Right lobe of liver (tissue), 6 donors: ENCODE measurements around the gene ALDOB. TPM values are rescaled to one million over a fixed set of nuclear protein-coding genes. Genes with fewer than 3 reads are reported as not detected.
A peak's percentile ranks its signal among the peaks of the same experiment; 100 is the strongest.

Source experiments
- ATAC-seq, 4 donors: fragments of 200-7000 bp; cut with Tn5 transposase; one replicate each; pipeline ENCODE4 v1.9.1; 2020; ENCODE audit warnings: mild to moderate bottlenecking in 4 of 4, moderate library complexity in 4 of 4
- DNase-seq, 3 donors: peaks; one replicate each; pipeline ENCODE4 v3.0.0-alpha.2; 2020
- H3K27ac ChIP-seq, 3 donors: fragments of 200-600 bp; one replicate each; pipeline ENCODE4 v1.8.0; 2022
- H3K27me3 ChIP-seq, 2 donors: fragments of 200-600 bp; one replicate each; pipeline ENCODE4 v1.8.0; 2022
- H3K36me3 ChIP-seq, 4 donors: fragments of 200-600 bp; sonication (generic) in 1 of 4; one replicate each; pipeline versions ENCODE4 v1.5.1 to v1.8.0; 2017 to 2022; ENCODE audit warnings: control low read depth in 1 of 4
- H3K4me1 ChIP-seq, 4 donors: fragments of 200-600 bp; sonication (generic) in 1 of 4; one replicate each; pipeline versions ENCODE4 v1.5.1 to v1.8.0; 2017 to 2022; ENCODE audit warnings: control low read depth in 1 of 4
- H3K4me3 ChIP-seq, 3 donors: fragments of 200-600 bp; one replicate each; pipeline ENCODE4 v1.8.0; 2022
- H3K9me3 ChIP-seq, 4 donors: fragments of 200-600 bp; sonication (generic) in 1 of 4; one replicate each; pipeline versions ENCODE4 v1.5.1 to v1.8.0; 2017 to 2022; ENCODE audit warnings: control low read depth in 1 of 4
- CTCF ChIP-seq, 4 donors: fragments of 200-600 bp in 3 of 4; fragments of 450-650 bp in 1 of 4; IDR thresholded peaks; one replicate each; pipeline versions ENCODE4 v1.5.1 to v1.8.0; 2016 to 2022; ENCODE audit warnings: antibody characterized with exemption in 4 of 4, mild to moderate bottlenecking in 2 of 4
- POLR2A ChIP-seq: fragments of 450-650 bp; IDR thresholded peaks from one replicate; pipeline ENCODE4 v1.6.1; 2017; ENCODE audit warnings: antibody characterized with exemption, mild to moderate bottlenecking
- WGBS: methylation state at CpG from one replicate; pipeline ENCODE4 v1.1.6; 2018; ENCODE audit warnings: low coverage, low lambda C conversion rate; ENCODE audit not compliant: insufficient coverage; ENCODE audit errors: missing lambda C conversion rate; 5-methylcytosine and 5-hydroxymethylcytosine counted together
- intact Hi-C, 2 donors: fragments of 100-400 bp; cut with DNase I; formaldehyde crosslinking; loops; one replicate each; pipeline versions ENCODE4 v1.11.2 to v1.14.1; 2022
- total RNA-seq, 6 experiments: library from RNA; depleted of rRNA in 2 of 6; stranded (reverse); fragments of >200 nt in 2 of 6; fragmentation: NEBNext Ultra II Directional in 3 of 6; extraction: Animal tissue kit (Norgen Biotek cat#: 25700) in 3 of 6; gene quantifications; one replicate each; pipeline versions ENCODE4 v1.1.0 to v1.2.4, GENCODE V29; 2016 to 2023
- donor health status: DM: no; HTN: yes; CAD: no.
- donor health status: DM: no; HTN: no; CAD: no.
- donor health status: DM: no; HTN: no; CAD: no.
- donor health status: DM: no; HTN: yes; CAD: no.
- donor health status: DM: no; HTN: yes; CAD: no.

The ALDOB gene
- total RNA-seq, 6 experiments from 2014 or later = 2,876 to 4,505 (median 3,144) TPM

GRCh38 chr9:101403516-101404285, 31.9 kb downstream of the ALDOB start:
- H3K9me3 ChIP-seq = peaks cover 0 to 25% (median 11%) of the 10 kb centered on the region in 4 donors

GRCh38 chr9:101400120-101400519, 35.5 kb downstream of the ALDOB start:
- Histone ChIP-seq H3K36me3 (peaks cover 0 to 44% (median 34%) of the 10 kb centered on the region in 4 donors), H3K4me1 (peaks cover 0 to 34% (median 3%) of the 10 kb centered on the region in 4 donors), H3K27me3 (no peaks in the 10 kb centered on the region), H3K27ac (peak overlapping the region in 2 of 3 donors; percentile 80 to 81), H3K4me3 (peak overlapping the region; percentile 49 to 66 (median 64)), H3K9me3 (peaks cover 0 to under 1% (median 0%) of the 10 kb centered on the region in 4 donors)
- intact Hi-C loops = no loop called here
- TF ChIP-seq CTCF (IDR thresholded peaks at IDR 0.05) (no peak), POLR2A (no peak)
- WGBS = 30% methylated on average over 5 of the region's 5 CpGs
- ATAC-seq = no peak
- no peak for DNase-seq

More at GRCh38 chr9:101403516-101404285, 31.9 kb downstream of the ALDOB start:
- 89% methylated on average over 9 of the region's 9 CpGs for WGBS
- intact Hi-C loops = no loop called here
- TF ChIP-seq POLR2A = no peak
- TF ChIP-seq CTCF (IDR thresholded peaks at IDR 0.05) = no peak
- Histone ChIP-seq H3K36me3 (peaks cover 0 to 66% (median 56%) of the 10 kb centered on the region in 4 donors), H3K4me3 (no peak overlapping the region), H3K27me3 (no peaks in the 10 kb centered on the region), H3K27ac (no peak overlapping the region), H3K4me1 (peaks cover 0 to 9% (median 0%) of the 10 kb centered on the region in 4 donors)
- DNase-seq (no peak), ATAC-seq (no peak)

GRCh38 chr9:101399643-101399970, 36.0 kb downstream of the ALDOB start:
- intact Hi-C loops = no loop called here
- WGBS = 0% methylated on average over 2 of the region's 2 CpGs
- TF ChIP-seq POLR2A = no peak
- no peak for TF ChIP-seq CTCF (IDR thresholded peaks at IDR 0.05)

DNA sequence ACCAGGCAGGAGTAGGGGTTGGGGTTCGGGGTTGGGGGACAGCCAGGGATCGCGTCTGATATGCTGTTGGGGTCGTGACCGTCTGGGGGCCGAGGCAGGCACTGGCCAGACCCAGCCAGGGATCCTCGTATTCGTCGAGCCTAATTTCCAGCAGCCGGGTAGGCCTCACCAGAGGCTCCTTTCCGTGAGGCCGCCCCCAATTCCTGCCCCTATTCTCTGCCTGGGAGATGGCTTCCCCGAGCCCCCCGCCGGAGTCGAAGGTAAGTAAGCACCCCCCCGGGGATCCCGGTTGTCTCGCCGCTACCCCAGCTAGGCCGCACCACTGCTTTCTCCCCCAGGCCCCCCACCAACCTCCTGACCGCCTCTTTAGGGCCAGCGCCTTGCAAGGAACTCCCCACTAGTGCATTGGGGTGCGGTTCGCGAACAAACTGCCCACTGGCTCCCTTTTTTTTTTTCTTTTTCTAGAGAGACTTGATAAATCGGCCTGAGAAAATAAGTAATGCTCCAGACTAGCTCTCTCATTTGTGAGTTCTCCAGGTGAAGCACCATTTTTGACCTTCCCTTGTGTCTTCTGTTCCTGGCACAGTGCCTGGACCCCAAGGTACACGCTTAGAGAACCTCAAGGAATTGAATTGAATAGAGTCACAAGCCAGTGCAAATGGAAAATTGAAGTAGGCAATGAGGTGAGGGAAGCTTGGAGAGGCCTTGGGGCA, 36.5 kb downstream of the ALDOB start:
- TF ChIP-seq POLR2A = no peak
- DNase-seq (peak in 2 of 3 donors; percentile 53 to 57), ATAC-seq (peak in 2 of 4 donors; percentile 27 to 38)
- no peaks in the 10 kb centered on the region for H3K27me3 ChIP-seq
- H3K4me3 ChIP-seq = peak overlapping the region; percentile 49 to 66 (median 64)
- H3K36me3 ChIP-seq = peaks cover 0 to 35% (median 26%) of the 10 kb centered on the region in 4 donors
- H3K27ac ChIP-seq = peak overlapping the region; percentile 80 to 83 (median 81)
- peaks cover 0 to 34% (median 3%) of the 10 kb centered on the region in 4 donors for H3K4me1 ChIP-seq
- no peaks in the 10 kb centered on the region for H3K9me3 ChIP-seq
- WGBS = 0% methylated on average over 10 of the region's 28 CpGs
- intact Hi-C loops = no loop called here

More at GRCh38 chr9:101399643-101399970, 36.0 kb downstream of the ALDOB start:
- peaks cover 0 to 39% (median 31%) of the 10 kb centered on the region in 4 donors for H3K36me3 ChIP-seq
- DNase-seq (no peak), ATAC-seq (no peak)
- H3K4me3 ChIP-seq = peak overlapping the region; percentile 49 to 66 (median 64)
- H3K27ac ChIP-seq = peak overlapping the region; percentile 80 to 83 (median 81)
- H3K27me3 ChIP-seq = no peaks in the 10 kb centered on the region
- no peaks in the 10 kb centered on the region for H3K9me3 ChIP-seq
- peaks cover 0 to 34% (median 3%) of the 10 kb centered on the region in 4 donors for H3K4me1 ChIP-seq
